BLaER1 (cell line): ENCODE data around the gene SCRG1.

Experiments used
- H3K27ac ChIP-seq: shearing (Covaris generic); formaldehyde crosslinking; 2 replicates; pipeline ENCODE4 v1.8.1; 2022
- H3K27me3 ChIP-seq: shearing (Covaris generic); formaldehyde crosslinking; 2 replicates; pipeline ENCODE4 v1.8.1; 2022
- H3K36me3 ChIP-seq: shearing (Covaris generic); formaldehyde crosslinking; 2 replicates; pipeline ENCODE4 v1.8.1; 2022
- H3K4me1 ChIP-seq: shearing (Covaris generic); formaldehyde crosslinking; 2 replicates; pipeline ENCODE4 v1.8.1; 2022
- H3K4me2 ChIP-seq: shearing (Covaris generic); formaldehyde crosslinking; 2 replicates; pipeline ENCODE4 v1.8.1; 2022
- H3K4me3 ChIP-seq: shearing (Covaris generic); formaldehyde crosslinking; 2 replicates; pipeline ENCODE4 v1.8.1; 2022
- H3K9ac ChIP-seq: shearing (Covaris generic); formaldehyde crosslinking; 2 replicates; pipeline ENCODE4 v1.8.1; 2022
- H3K9me3 ChIP-seq: shearing (Covaris generic); formaldehyde crosslinking; 2 replicates; pipeline ENCODE4 v1.8.1; 2022
- H4K20me1 ChIP-seq: shearing (Covaris generic); formaldehyde crosslinking; 2 replicates; pipeline ENCODE4 v1.8.1; 2022
- Cebpa-rat ChIP-seq: shearing (Covaris generic); IDR thresholded peaks from 2 replicates; pipeline ENCODE4 v1.8.1; 2022

Gene SCRG1

DNA sequence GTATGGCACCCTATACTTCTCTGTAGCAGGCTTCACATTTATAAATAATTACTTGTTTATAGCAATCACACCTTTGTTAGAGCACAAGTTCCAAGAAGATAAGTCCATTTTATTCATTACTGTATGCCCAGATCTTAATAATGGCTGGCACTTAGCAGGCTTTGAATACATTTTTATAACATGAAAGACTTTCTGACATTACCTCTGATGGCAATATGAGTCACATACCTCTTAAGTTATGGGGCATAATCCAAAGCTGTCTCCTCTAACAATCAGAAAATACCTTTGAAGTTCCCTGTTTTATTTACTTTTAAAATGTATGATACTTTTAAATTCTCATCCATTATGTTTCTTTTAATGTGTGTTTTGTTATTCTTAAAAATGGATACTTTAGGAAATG is 12.2 kb downstream of the SCRG1 start:
- Histone ChIP-seq H4K20me1 (no peaks in the 10 kb centered on the region; the same call in 1 of the 2 replicates), H3K9me3 (no peaks in the 10 kb centered on the region), H3K4me1 (no peaks in the 10 kb centered on the region), H3K4me3 (no peak overlapping the region), H3K9ac (no peak overlapping the region), H3K27ac (no peak overlapping the region), H3K36me3 (peaks cover 43% of the 10 kb centered on the region), H3K27me3 (no peaks in the 10 kb centered on the region), H3K4me2 (no peak overlapping the region)
- TF ChIP-seq Cebpa-rat: no peak

DNA sequence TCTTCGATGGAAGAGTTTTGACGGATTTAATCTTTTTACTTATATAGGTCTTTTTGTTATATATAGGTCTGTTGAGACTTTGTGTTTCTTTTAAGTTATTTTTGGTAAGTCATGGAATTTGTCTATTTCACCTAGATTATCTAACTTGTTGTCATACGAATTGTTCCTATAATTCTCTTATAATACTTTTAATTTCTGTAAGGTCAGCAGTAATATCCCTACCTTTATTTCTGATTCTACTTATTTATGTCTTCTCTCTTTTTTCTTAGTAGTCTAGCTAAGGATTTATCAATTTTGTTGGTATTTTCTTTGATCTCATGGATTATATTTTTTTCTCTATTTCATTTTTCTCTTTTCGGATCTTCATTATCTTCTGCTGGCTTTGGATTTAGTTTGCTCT is 16.6 kb downstream of the SCRG1 start:
- H3K9ac ChIP-seq: no peak overlapping the region
- H3K4me1 ChIP-seq: no peaks in the 10 kb centered on the region
- H3K27ac ChIP-seq: no peak overlapping the region
- peaks cover 5% of the 10 kb centered on the region; the same call in 1 of the 2 replicates for H4K20me1 ChIP-seq
- no peaks in the 10 kb centered on the region for H3K27me3 ChIP-seq
- H3K9me3 ChIP-seq: no peaks in the 10 kb centered on the region
- H3K4me2 ChIP-seq: no peak overlapping the region
- H3K4me3 ChIP-seq: no peak overlapping the region
- no peak for TF ChIP-seq Cebpa-rat
- H3K36me3 ChIP-seq: peaks cover 31% of the 10 kb centered on the region

DNA sequence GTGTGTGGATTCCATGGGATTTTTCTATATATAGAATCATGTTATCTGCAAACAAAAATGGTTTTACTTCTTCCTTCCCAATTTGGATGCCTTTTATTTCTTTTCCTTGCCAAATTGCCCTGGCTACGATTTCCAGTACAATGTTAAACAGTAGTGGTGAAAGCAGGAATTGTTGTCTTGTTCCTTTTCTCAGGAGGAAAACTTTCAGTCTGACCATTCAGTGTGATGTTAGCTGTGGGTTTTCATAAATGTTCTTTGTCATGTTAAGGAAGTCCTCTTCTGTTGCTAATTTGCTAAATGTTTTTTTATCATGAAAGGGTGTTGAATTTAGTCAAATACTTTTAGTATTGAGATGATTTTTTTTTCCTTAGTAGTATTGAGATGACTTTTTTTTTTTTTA is 17.3 kb downstream of the SCRG1 start:
- no peak overlapping the region for H3K4me3 ChIP-seq
- peaks cover 30% of the 10 kb centered on the region for H3K36me3 ChIP-seq
- H3K27ac ChIP-seq: no peak overlapping the region
- no peak overlapping the region for H3K9ac ChIP-seq
- no peak overlapping the region for H3K4me2 ChIP-seq
- H3K9me3 ChIP-seq: no peaks in the 10 kb centered on the region
- H3K27me3 ChIP-seq: no peaks in the 10 kb centered on the region
- no peaks in the 10 kb centered on the region for H3K4me1 ChIP-seq
- no peak for TF ChIP-seq Cebpa-rat
- peaks cover 5% of the 10 kb centered on the region; the same call in 1 of the 2 replicates for H4K20me1 ChIP-seq

DNA sequence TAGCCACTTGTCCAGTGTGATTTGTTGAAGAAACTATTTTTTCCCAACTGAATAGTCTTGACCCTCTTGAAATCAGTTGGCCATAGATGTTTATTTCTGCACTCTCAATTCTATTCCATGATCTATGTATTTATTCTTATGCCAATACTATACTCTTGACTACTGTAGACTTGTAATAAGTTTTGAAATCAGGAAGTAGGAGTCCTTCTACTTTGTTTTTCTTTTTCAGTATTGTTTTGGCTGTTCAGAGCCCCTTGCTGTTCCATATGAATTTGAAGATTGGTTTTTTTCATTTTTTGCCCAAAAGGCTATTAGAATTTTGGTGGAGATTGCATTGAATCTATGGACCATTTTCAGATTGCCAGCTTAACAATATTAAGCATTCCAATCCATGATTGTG is 17.9 kb downstream of the SCRG1 start:
- H3K9me3 ChIP-seq: no peaks in the 10 kb centered on the region
- H3K9ac ChIP-seq: no peak overlapping the region
- H3K4me2 ChIP-seq: no peak overlapping the region
- H3K4me3 ChIP-seq: no peak overlapping the region
- no peak overlapping the region for H3K27ac ChIP-seq
- peaks cover 9% of the 10 kb centered on the region; the same call in 1 of the 2 replicates for H4K20me1 ChIP-seq
- peaks cover 1% of the 10 kb centered on the region; the same call in 1 of the 2 replicates for H3K4me1 ChIP-seq
- no peaks in the 10 kb centered on the region for H3K27me3 ChIP-seq
- no peak for TF ChIP-seq Cebpa-rat
- H3K36me3 ChIP-seq: peaks cover 31% of the 10 kb centered on the region

DNA sequence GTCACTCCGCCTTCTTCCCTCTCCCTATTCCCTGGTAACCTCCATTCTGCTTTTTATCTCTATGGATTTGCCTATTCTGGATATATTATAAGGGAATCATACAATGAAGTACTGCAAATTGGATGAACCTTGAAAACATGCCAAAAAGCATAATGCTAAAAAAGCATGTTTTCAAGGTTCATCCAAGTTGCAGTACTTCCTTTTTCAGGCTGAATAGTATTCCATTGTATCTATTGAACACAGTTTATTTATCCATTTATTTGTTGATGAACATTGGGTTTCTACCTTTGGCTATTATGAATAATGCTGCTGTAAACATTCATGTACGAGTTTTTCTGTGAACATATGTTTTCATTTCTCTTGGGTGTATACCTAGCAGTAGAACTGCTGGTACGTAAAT is 19.0 kb downstream of the SCRG1 start:
- peaks cover 10% of the 10 kb centered on the region for H3K4me1 ChIP-seq
- peaks cover 29% of the 10 kb centered on the region for H3K36me3 ChIP-seq
- H3K9me3 ChIP-seq: no peaks in the 10 kb centered on the region
- no peak for TF ChIP-seq Cebpa-rat
- H3K4me2 ChIP-seq: no peak overlapping the region
- no peak overlapping the region for H3K27ac ChIP-seq
- no peak overlapping the region for H3K9ac ChIP-seq
- H3K27me3 ChIP-seq: no peaks in the 10 kb centered on the region
- peaks cover 19% of the 10 kb centered on the region; the same call in 1 of the 2 replicates for H4K20me1 ChIP-seq
- no peak overlapping the region for H3K4me3 ChIP-seq

DNA sequence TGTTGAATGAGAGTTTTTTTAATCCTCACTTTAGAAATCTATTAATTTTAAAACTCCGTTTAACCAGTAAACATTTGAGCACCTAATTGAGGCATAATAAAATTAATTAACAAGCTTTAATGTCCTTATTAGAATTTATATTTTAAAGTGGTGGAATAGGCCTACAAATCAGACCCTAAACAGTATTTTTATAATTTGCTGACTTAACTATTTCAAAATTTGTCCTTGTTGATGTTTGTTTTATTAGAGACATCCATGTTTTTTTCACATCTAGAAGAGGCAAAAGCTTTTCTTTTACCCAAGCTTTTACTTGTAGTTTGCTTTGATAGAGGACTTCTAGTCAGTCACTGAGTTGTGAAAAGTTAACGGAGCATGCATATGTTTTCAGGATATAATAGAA is 24.3 kb downstream of the SCRG1 start:
- H3K9me3 ChIP-seq: no peaks in the 10 kb centered on the region
- no peak for TF ChIP-seq Cebpa-rat
- peaks cover 28% of the 10 kb centered on the region for H3K36me3 ChIP-seq
- peaks cover 32% of the 10 kb centered on the region for H3K4me1 ChIP-seq
- H3K27ac ChIP-seq: no peak overlapping the region
- no peak overlapping the region for H3K9ac ChIP-seq
- H3K4me2 ChIP-seq: peak overlapping the region; percentile 85
- H3K4me3 ChIP-seq: no peak overlapping the region
- H4K20me1 ChIP-seq: peaks cover 46% of the 10 kb centered on the region
- no peaks in the 10 kb centered on the region for H3K27me3 ChIP-seq

DNA sequence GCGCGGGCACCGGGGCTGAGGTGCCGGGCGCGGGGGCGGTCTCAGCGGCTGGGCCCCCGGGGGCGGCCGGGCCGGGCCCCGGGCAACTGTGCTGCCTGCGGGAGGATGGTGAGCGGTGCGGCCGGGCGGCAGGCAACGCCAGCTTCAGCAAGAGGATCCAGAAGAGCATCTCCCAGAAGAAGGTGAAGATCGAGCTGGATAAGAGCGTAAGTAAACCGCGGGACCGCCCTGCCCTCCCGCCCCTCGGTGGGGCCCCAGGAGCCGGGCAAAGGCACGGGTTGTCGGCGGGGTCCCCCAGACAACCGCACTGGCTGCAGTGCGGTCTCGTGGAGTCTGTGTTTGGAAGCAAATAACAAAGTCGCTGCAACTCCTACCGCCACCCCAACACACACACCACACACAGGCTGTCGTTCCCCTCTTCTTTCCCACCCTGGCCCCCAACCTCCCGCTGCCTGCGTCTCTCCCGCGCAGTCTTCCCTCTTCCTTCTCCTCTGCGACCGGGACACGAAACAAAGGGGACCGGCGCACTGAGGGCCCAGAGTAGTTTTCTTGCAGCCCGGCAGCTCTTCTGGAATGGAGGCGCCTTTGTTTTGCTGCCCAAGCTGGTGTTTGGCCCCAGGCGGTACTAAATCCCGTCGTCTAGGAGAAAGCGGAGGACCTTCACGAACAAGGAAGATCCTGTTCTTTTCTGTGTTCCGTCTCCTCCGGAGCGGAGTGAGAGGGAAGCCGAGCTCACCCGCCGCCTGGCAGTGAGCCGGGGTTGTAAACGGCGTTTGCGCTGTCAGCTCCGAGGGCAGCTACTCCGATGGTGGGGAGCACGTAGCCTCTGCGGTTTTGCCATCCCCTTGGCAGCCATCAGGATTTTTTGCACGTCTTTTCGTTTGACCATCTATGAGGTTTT is 27.4 kb downstream of the SCRG1 start:
- Histone ChIP-seq H3K9me3 (no peaks in the 10 kb centered on the region), H3K9ac (peak overlapping the region; percentile 84), H3K27me3 (no peaks in the 10 kb centered on the region), H3K4me2 (peak overlapping the region; percentile 85), H3K4me3 (peak overlapping the region; percentile 80), H3K4me1 (peaks cover 59% of the 10 kb centered on the region), H4K20me1 (peaks cover 46% of the 10 kb centered on the region), H3K36me3 (peaks cover 16% of the 10 kb centered on the region), H3K27ac (peak overlapping the region; percentile 71)
- no peak for TF ChIP-seq Cebpa-rat

DNA sequence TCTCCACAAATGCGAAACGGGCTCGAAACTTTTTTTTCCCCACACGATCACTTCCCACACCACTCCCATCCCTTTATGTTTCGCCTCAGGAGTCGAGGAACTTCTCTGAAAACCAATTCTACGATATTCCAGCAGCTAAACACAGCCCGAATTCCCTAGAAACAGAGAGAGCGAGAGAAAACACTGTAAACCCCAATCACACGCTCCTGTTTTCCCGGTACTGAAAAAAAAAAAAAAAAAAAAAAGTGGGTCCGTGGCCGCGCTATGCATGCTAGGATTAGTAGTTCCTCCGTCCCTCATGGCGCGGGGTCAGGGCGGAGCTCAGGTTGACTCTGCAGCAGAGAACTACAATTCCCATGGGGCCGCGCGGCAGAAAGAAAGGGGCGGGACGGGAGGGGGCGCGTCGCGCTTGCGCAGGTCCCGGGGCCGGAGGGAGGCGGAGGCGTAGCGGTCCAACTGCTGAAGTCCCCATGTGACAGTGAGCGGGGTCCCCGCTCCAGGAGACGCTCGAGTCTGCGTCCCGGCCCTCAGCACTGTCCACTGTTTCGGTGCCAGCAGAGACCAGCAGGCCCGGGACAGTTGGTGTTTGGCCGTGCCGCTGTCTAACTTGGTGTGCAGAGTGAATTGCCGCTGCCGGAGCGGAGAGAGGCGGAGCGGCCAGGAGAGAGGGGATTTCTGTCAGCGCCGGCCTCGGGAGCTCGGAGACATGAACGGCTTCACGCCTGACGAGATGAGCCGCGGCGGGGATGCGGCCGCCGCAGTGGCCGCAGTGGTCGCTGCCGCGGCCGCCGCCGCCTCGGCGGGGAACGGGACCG is 28.2 kb downstream of the SCRG1 start, which contains the start of gene SAP30:
TSS of gene SAP30 (plus strand) at position 478 of the 815 bp plus-strand sequence. CDS start at position 707, 229 bp downstream.
- Histone ChIP-seq H4K20me1 (peaks cover 40% of the 10 kb centered on the region), H3K36me3 (peaks cover 13% of the 10 kb centered on the region), H3K27me3 (no peaks in the 10 kb centered on the region), H3K4me3 (peak within 1 kb of the TSS; percentile 80), H3K9ac (peak within 1 kb of the TSS; percentile 84), H3K9me3 (no peaks in the 10 kb centered on the region), H3K4me1 (peaks cover 64% of the 10 kb centered on the region), H3K4me2 (peak within 1 kb of the TSS; percentile 85), H3K27ac (peak within 1 kb of the TSS; percentile 78)
- no peak for TF ChIP-seq Cebpa-rat

DNA sequence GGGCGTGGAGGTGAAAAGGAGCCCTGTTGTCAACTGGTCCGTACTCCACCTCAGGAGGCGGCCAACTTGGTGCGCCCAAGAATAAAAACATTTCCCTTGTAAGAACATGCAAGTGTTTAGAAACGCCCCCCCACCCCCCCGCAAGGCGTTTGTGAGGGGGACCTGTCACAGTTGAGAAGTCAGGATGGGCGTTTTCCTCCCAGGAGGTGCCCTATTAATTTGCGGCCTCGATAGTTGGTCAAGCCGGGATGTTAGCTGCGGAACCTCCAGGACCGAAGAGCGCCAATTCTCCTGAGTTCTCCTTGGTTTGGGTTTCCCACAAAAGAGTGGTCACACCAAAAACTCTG is 28.8 kb downstream of the SCRG1 start:
- Histone ChIP-seq H3K9ac (peak overlapping the region; percentile 83), H3K4me1 (peaks cover 65% of the 10 kb centered on the region), H3K4me2 (peak overlapping the region; percentile 70), H3K27me3 (no peaks in the 10 kb centered on the region), H4K20me1 (peaks cover 34% of the 10 kb centered on the region), H3K9me3 (no peaks in the 10 kb centered on the region), H3K27ac (peak overlapping the region; percentile 78), H3K4me3 (peak overlapping the region; percentile 80), H3K36me3 (peaks cover 14% of the 10 kb centered on the region; the same call in 1 of the 2 replicates)
- no peak for TF ChIP-seq Cebpa-rat
